Fibroblast of pulmonary artery (primary cell): Measurements from ENCODE around the gene SIM1.

Experiments
- DNase-seq: peaks from one replicate; pipeline ENCODE4 v3.0.0-alpha.2; 2010; ENCODE audit warnings: low read depth
- H3K4me3 ChIP-seq: replicated peaks from 2 replicates; pipeline ENCODE4 v1.5.1; 2011; ENCODE audit warnings: low read depth, mild to moderate bottlenecking, control low read depth, low read length, moderate library complexity
- TF ChIP-seq, protein P1 (sequence below): IDR thresholded peaks from 2 replicates; pipeline ENCODE4 v1.5.1; 2011; ENCODE audit warnings: mild to moderate bottlenecking, control low read depth, low read length, inconsistent platforms; ENCODE audit errors: missing control alignments

SIM1 gene

DNA sequence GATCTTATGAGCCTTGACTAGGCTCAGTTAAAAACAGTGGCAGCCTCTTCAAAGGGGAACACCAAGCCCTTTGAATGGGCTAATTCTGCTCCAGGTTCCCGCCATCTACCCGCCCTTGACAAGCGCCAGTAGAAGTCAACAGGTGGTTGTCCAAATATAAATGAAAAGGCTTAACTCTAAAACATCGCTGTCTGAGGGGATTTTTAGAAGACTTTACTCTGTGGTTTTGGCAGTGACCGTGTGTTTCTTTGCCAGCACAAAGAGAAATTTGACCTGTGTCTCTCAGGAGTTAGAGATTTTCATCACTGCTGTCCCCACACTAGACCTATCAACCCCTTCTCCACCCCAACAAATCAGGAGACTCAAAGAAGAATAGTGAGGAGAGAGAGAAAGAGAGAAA lies 19.8 kb upstream of the SIM1 start:
- H3K4me3 ChIP-seq: no peak overlapping the region
- TF ChIP-seq, protein P1, sequence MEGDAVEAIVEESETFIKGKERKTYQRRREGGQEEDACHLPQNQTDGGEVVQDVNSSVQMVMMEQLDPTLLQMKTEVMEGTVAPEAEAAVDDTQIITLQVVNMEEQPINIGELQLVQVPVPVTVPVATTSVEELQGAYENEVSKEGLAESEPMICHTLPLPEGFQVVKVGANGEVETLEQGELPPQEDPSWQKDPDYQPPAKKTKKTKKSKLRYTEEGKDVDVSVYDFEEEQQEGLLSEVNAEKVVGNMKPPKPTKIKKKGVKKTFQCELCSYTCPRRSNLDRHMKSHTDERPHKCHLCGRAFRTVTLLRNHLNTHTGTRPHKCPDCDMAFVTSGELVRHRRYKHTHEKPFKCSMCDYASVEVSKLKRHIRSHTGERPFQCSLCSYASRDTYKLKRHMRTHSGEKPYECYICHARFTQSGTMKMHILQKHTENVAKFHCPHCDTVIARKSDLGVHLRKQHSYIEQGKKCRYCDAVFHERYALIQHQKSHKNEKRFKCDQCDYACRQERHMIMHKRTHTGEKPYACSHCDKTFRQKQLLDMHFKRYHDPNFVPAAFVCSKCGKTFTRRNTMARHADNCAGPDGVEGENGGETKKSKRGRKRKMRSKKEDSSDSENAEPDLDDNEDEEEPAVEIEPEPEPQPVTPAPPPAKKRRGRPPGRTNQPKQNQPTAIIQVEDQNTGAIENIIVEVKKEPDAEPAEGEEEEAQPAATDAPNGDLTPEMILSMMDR: no peak
- no peak for DNase-seq

DNA sequence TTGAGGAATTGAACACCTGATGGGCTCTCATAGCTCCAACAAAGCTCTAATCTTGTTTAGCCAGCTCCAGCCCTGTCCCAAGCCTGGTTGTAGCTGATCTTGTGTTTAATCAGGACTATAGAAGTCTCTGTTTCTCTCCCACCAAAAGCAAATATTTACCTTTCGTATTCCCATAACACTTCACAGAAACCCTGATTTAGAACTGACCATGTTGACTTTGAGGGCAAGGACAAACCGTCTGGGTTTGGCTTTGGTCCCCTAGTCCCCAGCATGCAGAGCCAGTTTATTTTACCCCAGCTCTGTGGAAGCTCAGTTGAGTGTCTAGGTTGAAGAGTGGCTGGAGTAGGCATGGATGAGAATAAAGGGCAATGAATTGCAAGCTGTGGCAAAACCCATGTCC lies 18.0 kb upstream of the SIM1 start:
- H3K4me3 ChIP-seq: no peak overlapping the region
- TF ChIP-seq, protein P1: no peak
- DNase-seq: no peak

GRCh38 chr6:100479179-100480035 lies 14.7 kb upstream of the SIM1 start:
- H3K4me3 ChIP-seq: no peak overlapping the region
- TF ChIP-seq, protein P1: peak; percentile 79
- DNase-seq: peak; percentile 71

GRCh38 chr6:100475554-100476320 lies 11.0 kb upstream of the SIM1 start:
- TF ChIP-seq, protein P1: no peak
- H3K4me3 ChIP-seq: no peak overlapping the region
- DNase-seq: no peak

- DNase-seq: no peak
- TF ChIP-seq, protein P1: no peak
- H3K4me3 ChIP-seq: no peak overlapping the region
These were observed 8.5 kb upstream of the SIM1 start for GRCh38 chr6:100473182-100473581.

- TF ChIP-seq, protein P1: no peak
- no peak overlapping the region for H3K4me3 ChIP-seq
- no peak for DNase-seq
These were observed 8.0 kb upstream of the SIM1 start for GRCh38 chr6:100472674-100473073.
